Activated naive CD8-positive, alpha-beta T cell treated with anti-CD3 and anti-CD28 coated beads, Interleukin-2, amount 50 U/mL, for 16 hours (primary cell): Measurements from ENCODE around the gene STARD10.

Source experiments
- DNase-seq: peaks from one replicate; pipeline ENCODE4 v3.0.0-alpha.2; 2020; ENCODE audit warnings: low read depth, low spot score

Gene STARD10

DNA sequence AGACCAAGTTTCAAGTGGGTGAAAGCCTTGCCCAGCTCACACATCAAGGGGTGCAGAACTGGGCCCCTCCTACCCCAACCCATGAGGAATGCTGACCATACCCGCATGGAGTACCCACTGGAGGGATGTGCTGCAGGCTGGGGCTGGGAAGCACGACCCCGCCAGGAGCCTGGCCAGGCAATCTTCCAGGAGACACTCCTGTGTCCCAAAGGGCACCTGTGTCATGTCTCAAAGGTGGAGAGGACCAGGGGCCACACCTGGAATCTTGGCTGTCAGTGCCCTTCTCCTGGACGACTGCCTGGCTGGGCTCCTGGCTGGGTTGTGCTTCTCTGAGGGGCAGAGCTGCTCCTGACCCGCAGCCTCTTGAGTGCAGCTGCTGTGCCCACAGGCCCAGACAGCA lies 48.3 kb downstream of the STARD10 start:
- no peak for DNase-seq

DNA sequence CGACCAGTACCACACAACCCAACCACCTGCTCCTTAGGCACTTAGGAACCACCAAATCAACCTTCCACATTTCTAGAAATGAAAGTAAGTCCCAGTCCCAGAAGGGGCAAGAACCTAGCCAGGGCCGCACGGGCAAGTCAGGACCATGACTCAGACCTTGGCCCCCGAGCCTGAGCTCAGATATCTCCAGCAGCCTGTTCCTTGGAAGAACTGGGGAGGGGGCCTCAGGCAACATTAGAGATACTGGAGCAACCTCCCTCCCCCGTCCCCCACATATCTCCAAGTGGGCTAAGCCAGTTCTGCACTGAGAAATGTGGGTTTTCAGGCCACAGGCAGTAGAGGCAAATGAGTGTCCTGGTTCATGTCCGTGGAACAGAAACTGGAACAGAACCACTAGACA lies 49.4 kb downstream of the STARD10 start:
- no peak for DNase-seq

DNA sequence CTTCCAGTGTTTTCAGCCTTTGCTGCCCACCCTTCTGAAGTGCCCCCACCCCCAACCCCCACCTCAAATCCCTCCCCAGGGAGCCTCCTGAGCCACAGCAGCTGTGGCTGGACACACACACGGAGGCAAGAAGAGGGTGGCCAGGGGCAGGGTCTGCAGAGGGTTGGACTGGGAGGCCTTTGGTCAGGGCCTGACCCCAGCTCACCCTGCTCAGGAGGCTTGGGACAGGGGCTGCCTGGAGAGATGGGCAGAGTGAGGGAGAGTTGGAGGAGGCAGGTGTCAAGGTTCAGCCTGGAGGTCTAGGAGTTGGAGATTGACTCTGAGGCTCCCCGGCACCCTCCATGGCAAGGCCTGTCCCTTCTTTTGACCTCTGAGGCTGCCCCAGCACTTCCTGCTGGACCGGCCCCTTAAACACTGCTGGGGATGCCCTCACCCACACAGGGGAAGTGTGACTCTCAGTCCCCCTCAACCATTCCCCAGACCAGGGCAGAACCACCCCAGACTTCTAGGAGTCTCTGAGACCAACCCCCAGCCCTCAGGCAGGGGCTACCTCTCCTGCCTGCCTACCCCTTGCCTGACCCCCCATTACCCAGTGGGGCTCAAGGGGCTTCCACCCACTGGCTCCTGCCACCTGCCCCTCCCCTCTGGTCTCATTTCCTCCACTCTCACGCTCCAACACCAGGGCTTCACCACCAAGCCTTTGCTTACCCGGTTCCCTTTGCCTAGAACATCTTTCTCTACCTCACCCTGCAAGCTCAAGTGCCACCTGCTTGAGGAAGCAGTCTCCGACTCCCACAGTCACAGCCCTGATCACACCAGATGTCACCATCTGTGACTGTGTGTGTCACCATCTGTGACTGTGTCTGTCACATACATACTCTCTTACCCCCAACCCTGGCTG lies 50.3 kb downstream of the STARD10 start:
- no peak for DNase-seq

DNA sequence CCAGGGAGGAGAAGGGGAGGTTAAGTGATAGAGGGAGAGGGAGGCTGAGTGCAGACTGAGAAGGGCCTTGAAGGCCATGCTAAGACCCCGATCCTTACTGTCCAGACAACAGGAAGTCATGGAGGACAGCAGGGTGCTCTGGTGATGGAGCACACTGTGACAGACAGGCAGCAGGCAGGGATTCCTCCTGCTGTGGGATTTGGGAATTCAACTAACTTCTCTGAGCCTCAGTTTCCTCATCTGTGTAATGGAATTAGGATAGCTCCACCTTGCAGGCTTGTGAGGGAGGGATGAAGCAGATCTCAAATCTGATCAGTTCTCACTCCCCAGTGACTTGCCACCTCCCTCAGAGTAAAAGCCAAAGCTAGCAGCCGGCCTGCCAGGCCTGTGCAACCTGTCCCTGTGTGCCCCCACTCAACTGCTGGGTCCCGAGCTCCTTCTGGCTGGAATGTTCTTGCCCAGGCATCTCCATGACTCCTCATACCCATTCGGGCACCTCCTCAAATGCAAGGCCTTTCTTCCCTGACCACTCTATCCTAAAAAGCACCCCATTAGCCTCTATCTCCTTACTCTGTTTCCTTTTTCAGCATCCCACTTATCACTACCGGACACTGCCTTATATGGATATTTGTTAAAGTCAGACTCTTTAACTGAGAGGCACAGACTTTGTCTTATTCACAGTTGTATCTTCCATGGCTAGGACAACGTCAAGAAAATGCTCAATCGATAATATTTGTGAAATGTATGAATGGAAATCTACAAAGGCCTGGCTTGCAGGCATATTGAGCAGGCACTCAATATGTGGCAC lies 51.1 kb downstream of the STARD10 start:
- DNase-seq, result no peak

DNA sequence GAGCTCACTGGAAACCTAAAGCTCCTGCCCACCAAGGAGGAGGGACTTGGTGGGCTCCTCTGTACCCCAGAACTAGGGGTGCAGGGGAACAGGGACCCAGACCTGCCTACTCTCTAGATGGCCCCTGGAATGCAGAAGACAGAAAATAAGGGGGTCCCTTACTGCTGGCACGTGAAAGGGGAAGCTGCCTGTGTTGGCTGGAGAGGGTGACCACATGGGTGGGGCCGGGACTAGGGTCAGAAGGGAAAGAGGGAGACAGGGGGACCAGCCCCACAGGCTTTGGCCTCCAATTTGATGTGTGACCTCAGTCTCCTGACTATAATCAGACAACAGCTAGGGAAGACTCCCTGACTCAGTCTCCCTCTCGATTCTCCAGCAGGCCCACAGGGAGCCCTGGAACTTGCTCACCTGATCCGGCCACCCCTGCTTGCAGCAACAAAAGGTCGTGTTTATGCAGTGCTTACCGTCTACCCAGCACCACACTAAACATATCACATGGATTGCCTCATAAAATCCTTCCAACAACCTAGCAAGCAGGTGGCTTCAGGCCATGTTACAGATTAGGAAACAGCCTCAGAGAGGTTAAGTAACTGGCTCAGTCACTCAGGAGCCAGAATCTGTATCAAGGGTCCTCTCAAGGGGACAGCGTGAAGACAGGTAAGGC lies 51.9 kb downstream of the STARD10 start:
- DNase-seq, result no peak

DNA sequence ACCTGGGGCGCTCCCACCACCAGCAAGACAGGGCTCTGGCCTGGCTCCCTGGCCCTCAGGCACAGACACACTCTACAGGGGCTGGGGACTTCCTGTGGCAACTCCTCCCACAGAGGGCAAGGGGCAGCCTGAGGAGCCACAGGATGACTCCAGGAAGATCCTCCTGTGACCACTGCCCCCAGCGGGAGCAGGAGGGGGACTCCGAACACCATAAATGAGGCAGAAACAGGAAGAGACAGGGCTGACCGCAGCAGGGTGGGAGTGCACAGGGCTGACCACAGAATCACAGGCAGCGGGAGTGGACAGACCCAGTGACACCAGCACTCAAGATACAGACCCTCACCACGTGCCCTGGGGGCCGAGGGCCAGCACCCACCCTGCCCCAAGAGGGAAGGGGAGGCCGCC lies 52.4 kb downstream of the STARD10 start:
- DNase-seq, result no peak

DNA sequence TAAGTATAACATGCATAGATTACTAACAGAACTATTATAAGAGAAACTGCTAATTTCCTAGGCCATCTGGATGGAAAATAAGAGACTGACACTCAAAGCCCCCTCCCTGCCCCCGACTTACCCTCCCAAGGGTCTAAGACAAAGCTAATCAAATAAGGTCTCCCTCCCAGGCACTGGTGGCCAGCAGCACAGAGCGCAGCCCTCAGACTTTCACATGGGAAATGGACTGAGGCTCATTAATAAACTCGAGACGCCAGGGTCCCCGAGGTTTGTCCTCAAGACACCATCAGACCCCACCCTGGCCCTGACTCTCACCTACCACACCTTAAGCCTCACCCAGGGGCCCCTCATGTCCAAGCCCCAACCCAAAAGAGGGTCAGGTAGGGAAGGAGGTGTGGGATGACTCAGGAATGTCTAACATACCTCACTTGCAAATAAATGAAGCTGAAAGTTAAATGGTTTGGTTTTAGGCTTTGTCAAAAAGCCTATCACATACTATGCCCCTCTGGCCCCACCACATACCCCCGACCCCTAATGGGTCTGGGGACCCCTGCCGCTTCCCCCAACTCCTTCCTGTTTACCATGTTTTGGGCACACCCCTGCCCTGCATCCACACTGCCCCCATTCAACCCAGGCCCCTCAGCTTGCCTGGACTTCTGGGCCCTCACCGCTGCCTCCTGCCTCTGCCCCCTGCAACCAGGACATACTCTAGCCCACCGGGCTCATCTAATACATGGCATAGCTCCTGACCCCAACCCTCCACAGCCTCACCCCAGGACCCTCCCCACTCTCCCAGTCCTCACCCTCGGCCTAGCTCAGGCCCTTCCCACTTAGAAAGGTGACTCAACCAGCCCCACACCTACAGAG lies 53.1 kb downstream of the STARD10 start:
- DNase-seq, result no peak

DNA sequence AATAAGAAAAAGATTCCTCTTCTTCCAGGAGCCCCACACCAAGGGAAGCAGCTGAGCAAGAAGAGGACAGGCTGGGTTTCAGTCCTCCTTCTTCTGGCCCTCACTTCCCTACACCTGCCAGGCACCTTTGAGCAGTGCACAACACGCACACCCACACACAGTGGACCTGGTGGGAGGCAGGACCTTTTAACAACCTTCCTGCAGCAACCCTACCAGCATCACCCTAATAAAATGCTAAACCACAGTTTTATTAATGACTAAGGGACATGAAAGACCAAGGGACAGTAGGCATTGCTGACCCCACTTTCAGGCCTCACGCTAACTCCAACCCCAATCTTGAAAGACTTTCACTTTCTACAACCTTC lies 53.8 kb downstream of the STARD10 start:
- no peak for DNase-seq

DNA sequence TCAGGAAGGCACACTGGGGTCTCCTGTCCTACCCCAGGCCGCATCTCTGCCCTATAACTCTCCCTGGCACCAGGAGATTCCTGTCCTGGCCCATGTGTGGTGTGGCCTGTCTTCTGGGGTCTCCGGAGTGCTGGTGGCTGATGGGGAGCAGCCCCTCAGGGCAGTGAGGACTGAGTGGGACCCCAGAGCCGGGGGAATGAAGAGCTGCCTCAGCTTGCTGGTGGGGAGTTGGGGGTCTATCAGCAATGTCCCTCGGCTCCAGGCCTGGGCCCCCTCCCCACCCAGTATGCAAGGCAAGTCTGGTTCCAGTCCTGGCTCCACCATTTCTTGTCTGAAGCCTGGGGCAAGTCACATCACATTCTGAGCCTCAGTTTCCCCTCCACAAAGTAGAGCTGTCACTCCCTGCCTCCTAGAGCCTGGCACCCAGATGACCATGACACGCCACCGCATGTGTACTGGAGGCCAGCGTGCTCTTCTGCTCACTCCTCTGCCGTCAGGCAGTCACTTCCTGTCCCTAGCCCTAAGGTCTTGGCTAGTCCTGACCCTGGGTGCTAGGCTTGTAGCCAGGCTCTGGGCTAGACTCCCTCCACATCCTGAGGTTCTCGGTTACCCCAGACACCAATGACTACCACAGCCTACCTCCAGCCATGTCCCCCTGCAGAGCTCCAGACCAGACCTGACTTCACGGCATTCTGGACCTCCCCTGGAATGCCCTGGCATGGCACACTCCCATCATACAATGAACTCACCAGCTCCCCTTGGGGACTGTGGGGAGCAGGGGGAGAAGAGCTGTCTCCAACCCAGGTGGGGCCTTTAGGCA lies 54.4 kb downstream of the STARD10 start:
- no peak for DNase-seq

DNA sequence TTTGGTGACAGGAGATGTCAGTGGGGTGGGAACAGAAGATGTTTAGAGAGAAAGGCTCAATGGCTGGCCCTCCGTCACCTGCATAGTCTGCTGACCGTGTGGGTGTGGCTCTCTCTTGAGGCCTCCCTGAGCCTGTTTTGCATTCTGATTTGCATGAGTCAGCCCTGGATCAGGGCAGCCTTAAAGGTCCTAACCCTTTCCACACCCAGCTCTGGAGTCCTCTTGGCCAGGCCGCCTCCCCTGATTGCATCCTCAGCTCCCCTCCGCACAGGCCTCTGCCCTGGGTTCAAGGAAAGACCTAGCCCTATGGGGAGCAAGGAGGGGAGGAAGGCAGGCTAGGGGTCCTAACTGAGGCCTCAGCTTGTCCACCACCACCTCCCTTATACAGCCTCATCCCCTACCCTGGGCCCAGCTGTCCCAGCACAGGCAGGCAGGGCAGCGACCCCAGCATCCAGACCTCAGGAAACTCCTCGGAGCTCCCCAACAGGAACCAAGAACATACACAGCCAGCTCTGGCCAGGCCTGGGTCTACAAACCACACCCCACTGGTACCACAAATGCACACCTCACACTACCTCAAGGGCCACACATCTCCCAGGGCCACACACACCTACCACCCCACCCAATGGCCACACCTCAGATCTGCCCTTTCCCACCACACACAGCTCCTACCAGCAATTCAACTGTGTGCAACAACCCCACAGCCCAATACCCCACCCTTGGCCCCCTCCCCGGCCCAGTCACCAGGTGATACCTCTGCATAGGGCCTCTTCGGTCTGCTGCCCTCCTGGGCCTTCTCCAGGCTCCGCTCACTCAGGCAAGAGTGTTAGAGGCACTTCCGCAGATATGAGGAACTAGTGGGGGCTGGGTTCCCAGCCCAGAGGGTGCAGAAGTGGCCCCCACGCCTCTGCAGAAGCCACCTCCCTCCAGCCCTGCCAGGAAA lies 55.4 kb downstream of the STARD10 start:
- no peak for DNase-seq

DNA sequence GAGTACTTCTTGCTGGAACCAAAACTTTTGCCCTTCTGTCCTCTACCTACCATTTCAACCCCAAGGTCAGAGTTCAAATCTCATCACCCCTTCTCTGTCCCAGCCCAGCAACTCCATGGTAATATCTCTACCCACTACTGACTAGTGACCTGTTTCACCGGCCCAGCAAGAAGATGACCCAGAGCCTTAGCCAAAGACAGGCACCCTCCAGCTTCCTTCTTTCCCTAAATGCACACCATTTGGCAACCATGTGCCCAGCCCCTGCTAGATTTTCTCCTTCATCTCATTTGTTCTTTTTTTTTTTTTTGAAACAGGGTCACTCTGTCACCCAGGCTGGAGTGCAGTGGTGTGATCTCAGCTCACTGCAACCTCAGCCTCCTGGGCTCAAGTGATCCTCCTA lies 56.5 kb downstream of the STARD10 start:
- no peak for DNase-seq

DNA sequence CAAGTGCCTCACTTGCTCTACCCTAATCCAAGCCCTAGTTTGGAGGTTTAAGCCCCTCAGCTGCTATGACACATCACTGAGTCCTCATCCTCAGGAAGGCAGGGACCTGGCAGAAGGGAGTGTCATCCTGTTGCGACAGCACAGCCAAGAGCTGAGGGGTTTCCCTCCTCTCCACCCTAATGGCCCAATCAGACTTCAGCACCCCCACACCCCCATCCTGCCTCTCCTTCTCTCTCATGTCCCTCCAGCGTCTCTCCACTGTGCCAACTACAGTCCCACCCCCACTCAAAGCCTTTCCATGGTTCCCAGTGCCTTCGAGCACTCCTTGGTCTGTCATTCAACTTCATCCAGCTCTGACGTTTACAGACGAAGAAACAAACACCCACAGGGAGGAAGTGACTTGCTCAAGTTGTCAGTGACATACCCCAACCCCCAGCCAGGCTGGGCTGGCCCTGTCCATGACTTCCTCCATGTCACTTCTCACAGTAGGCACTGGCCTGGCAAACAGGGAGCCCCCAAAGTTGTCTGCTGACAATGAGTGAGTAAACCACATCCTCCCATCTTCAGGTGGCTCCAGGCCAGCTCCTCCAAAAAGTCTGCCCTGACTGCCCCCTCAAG lies 57.3 kb downstream of the STARD10 start:
- DNase-seq, result no peak

DNA sequence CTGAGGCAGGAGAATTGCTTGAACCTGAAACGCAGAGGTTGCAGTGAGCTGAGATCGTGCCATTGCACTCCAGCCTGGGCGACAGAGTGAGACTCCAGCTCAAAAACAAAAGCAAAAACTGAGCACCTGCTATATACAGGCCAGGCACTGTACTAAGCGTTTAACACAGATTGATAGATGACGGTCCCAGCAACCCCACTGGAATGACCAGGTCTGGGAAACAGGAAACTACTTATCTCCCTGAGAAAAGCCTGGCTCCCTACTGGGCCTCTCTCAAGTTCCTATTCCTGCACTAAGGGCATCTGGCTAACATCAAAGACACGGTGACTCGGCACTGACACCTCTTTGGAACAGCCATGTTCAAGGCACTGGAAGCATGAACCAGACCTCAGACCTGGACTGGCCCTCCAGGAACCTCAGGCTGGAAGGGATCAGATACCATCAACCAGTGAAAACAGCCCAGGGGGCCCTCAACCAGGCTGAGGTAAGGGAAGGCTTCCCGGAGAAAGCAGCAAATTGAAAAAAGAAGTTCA lies 58.3 kb downstream of the STARD10 start:
- DNase-seq, result no peak

DNA sequence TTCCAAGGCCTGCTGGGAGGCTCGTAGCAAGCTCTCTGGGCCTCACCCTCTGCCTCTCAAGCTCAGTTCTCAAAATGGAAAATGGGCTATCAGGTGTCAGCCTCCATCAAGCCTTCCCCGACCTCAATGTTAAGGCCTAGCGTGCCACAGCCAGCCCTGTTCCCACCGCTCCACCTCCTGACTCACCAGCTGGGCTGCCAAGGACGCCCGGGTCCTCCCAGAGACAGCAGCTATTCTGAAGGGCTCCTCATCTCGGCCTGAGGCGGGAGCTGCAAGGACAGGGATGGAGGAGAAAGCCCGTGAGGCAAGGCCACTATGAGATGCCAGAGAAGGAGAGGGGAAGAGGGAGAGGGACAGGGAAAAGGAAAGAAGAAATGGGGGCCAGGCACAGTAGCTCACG lies 61.5 kb downstream of the STARD10 start:
- no peak for DNase-seq

DNA sequence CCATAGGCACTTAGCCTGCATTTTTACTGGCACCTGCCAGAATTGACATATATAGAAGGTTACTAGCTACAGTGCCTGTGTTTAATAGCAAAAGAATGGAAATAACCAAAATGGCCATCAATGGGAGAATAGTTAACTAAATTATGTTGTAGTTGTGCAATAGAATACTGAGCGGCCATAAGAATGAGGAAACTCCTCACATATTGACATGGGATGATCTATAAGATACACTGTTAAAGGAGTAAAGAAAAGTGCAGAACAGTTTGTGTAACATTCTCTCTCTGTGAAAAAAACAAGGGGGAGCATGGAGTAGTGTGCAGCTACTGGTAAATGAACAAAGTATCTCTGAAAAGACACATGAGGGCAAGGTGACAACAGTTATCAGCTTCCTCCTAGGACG lies 63.1 kb downstream of the STARD10 start:
- DNase-seq, result no peak

DNA sequence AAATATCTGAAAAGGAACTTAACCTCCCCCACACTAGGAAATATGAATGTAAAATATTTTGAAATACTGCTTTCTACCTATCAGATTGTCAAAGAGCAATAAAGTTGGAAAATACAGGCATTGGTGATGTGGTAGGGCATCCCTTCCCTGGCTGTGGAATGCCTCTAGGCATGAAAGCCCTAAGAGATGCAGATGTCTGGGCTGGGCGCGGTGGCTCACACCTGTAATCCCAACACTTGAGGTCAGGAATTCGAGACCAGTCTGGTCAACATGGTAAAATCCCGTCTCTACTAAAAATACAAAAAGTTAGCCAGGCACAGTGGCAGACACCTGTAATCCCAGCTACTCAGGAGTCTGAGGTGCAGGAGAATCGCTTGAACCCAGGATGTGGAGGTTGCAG lies 63.6 kb downstream of the STARD10 start:
- DNase-seq, result no peak

DNA sequence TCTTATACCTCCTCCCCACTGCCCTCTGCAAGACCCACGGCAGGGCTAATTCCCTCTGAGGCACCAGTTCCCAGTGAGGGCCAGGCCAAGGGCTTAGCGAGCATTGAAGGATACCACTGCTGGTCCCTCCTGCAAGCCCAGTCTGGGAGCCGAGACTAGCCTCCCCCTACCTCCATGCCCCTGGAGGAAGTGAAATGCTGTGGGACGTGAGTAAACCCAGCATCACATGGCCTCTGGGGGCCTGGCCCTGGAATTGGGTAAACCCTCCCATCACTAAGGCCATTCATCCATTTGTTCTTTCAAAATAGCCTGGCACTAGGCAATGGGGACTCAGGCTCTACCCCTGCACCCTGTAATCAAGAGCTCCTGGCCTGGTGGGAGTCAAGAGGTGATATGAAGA lies 66.3 kb downstream of the STARD10 start:
- no peak for DNase-seq

DNA sequence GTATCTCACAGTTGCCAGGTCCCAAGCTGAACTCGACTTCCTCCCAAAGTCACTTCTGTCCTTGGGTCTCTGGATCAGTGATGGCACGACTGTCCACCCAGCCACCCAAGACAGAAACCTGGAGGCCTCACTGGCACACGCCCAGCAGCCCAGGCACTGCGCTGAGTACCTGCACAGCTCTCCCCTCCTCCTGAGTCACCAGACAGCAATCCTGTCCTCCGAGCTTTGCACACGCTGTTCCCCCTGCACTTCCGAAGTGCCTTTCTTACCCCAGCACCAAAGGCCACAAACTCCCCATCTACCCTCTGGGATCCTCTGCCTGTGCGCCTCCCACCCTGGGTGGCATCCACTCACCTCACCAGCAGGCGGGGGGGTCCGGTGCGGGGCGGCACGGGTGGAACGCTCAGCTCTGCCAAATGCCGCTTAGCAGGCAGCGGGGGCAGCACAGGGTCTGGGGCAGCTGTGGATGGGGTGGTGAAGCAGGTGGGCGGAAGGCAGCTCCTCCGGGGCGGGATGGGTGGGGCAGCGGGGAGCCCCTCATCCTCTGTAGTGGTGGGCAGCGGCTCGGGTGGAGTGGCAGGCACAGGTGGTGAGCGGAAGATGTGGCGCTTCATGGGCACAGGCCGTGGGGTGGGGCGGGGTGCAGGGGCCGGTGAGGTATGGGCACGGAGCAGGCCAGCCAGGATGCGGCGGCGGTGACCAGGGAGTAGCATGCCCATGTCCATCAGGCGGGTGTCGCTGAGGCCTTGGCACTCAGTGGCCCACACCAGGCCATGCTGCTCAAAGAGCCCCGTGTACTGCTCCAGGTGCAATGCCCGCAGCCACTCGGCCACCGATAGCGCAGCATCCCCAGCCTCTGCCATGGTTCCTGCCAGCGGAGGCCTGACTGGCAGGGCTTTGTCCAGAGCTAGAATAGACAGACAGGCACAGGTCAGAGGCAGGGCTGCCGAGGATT lies 67.3 kb downstream of the STARD10 start:
- DNase-seq, result no peak
